BLaER1 treated with 17β-estradiol and CSF1 and Interleukin-3, amounts not matched to agents 10 nM and 100 nM (cell line): Measurements from ENCODE around the gene PDE4A.

Experiments used
- H3K27ac ChIP-seq, 11 experiments: shearing (Covaris generic); formaldehyde crosslinking; 2 replicates each; pipeline ENCODE4 v1.8.1; 2022
- H3K27me3 ChIP-seq, 11 experiments: shearing (Covaris generic); formaldehyde crosslinking; 2 replicates each; pipeline ENCODE4 v1.8.1; 2022
- H3K36me3 ChIP-seq, 11 experiments: shearing (Covaris generic); formaldehyde crosslinking; 2 replicates each; pipeline ENCODE4 v1.8.1; 2022
- H3K4me1 ChIP-seq, 10 experiments: shearing (Covaris generic); formaldehyde crosslinking; 2 replicates each; pipeline ENCODE4 v1.8.1; 2022
- H3K4me2 ChIP-seq, 11 experiments: shearing (Covaris generic); formaldehyde crosslinking; 2 replicates each; pipeline ENCODE4 v1.8.1; 2022
- H3K4me3 ChIP-seq, 10 experiments: shearing (Covaris generic); formaldehyde crosslinking; 2 replicates each; pipeline ENCODE4 v1.8.1; 2022
- H3K9ac ChIP-seq, 11 experiments: shearing (Covaris generic); formaldehyde crosslinking; 2 replicates each; pipeline ENCODE4 v1.8.1; 2022
- H3K9me3 ChIP-seq, 11 experiments: shearing (Covaris generic); formaldehyde crosslinking; replicated peaks in 1 of 11; 2 replicates each; pipeline ENCODE4 v1.8.1; 2022
- H4K20me1 ChIP-seq, 11 experiments: shearing (Covaris generic); formaldehyde crosslinking; 2 replicates each; pipeline ENCODE4 v1.8.1; 2022
- Cebpa-rat ChIP-seq, 11 experiments: shearing (Covaris generic); IDR thresholded peaks; 2 replicates each; pipeline ENCODE4 v1.8.1; 2022

Gene PDE4A

GRCh38 chr19:10468133-10468532 lies 47.8 kb downstream of the PDE4A start:
- H3K4me1 ChIP-seq, result peaks cover 0 to 10% (median 7%) of the 10 kb centered on the region in 10 experiments; a peak in 12 of 20 replicates
- no peak overlapping the region for H3K4me2 ChIP-seq
- no peak overlapping the region for H3K4me3 ChIP-seq
- no peak overlapping the region for H3K27ac ChIP-seq
- H4K20me1 ChIP-seq, result no peaks in the 10 kb centered on the region; a peak in 1 of 22 replicates
- H3K27me3 ChIP-seq, result no peaks in the 10 kb centered on the region
- H3K9me3 ChIP-seq, result no peaks in the 10 kb centered on the region
- peaks cover 18 to 53% (median 38%) of the 10 kb centered on the region in 11 experiments for H3K36me3 ChIP-seq
- no peak for TF ChIP-seq Cebpa-rat (IDR thresholded peaks at IDR 0.05)
- no peak overlapping the region for H3K9ac ChIP-seq

GRCh38 chr19:10471909-10472308 lies 51.6 kb downstream of the PDE4A start:
- Histone ChIP-seq H3K36me3 (peaks cover 5 to 24% (median 10%) of the 10 kb centered on the region in 11 experiments; a peak in 21 of 22 replicates), H3K9me3 (no peaks in the 10 kb centered on the region), H3K4me3 (no peak overlapping the region), H4K20me1 (no peaks in the 10 kb centered on the region; a peak in 1 of 22 replicates), H3K27ac (no peak overlapping the region), H3K4me2 (no peak overlapping the region), H3K4me1 (peaks cover 0 to 9% (median 6%) of the 10 kb centered on the region in 10 experiments; a peak in 12 of 20 replicates), H3K27me3 (no peaks in the 10 kb centered on the region), H3K9ac (no peak overlapping the region)
- no peak for TF ChIP-seq Cebpa-rat (IDR thresholded peaks at IDR 0.05)

GRCh38 chr19:10473192-10473591 lies 52.9 kb downstream of the PDE4A start:
- no peak overlapping the region for H3K27ac ChIP-seq
- H3K4me3 ChIP-seq, result no peak overlapping the region
- H3K4me2 ChIP-seq, result no peak overlapping the region
- no peaks in the 10 kb centered on the region for H3K27me3 ChIP-seq
- peaks cover 0 to under 1% (median 0%) of the 10 kb centered on the region in 11 experiments; a peak in 1 of 22 replicates for H4K20me1 ChIP-seq
- no peaks in the 10 kb centered on the region for H3K9me3 ChIP-seq
- H3K36me3 ChIP-seq, result peaks cover 0 to 14% (median 0%) of the 10 kb centered on the region in 11 experiments; a peak in 7 of 22 replicates
- TF ChIP-seq Cebpa-rat (IDR thresholded peaks at IDR 0.05), result no peak
- peak overlapping the region in 1 of 11 experiments; percentile 15; a peak in 1 of 22 replicates for H3K9ac ChIP-seq
- H3K4me1 ChIP-seq, result no peaks in the 10 kb centered on the region

GRCh38 chr19:10474962-10475451 lies 54.7 kb downstream of the PDE4A start:
- Histone ChIP-seq H3K9ac (no peak overlapping the region), H3K27me3 (no peaks in the 10 kb centered on the region), H3K9me3 (no peaks in the 10 kb centered on the region), H3K4me3 (no peak overlapping the region), H3K36me3 (no peaks in the 10 kb centered on the region), H3K4me2 (no peak overlapping the region), H4K20me1 (peaks cover 0 to 2% (median 0%) of the 10 kb centered on the region in 11 experiments; a peak in 1 of 22 replicates), H3K4me1 (peaks cover 0 to 11% (median 7%) of the 10 kb centered on the region in 10 experiments; a peak in 12 of 20 replicates), H3K27ac (no peak overlapping the region)
- TF ChIP-seq Cebpa-rat (IDR thresholded peaks at IDR 0.05), result no peak

- Histone ChIP-seq H3K4me2 (peak overlapping the region in 8 of 11 experiments; percentile 15 to 79 (median 26); a peak in 9 of 22 replicates), H3K36me3 (peaks cover 0 to 19% (median 8%) of the 10 kb centered on the region in 11 experiments; a peak in 8 of 22 replicates), H3K9ac (no peak overlapping the region), H4K20me1 (peaks cover 0 to 16% (median 6%) of the 10 kb centered on the region in 11 experiments; a peak in 12 of 22 replicates), H3K27me3 (no peaks in the 10 kb centered on the region), H3K4me3 (no peak overlapping the region), H3K9me3 (no peaks in the 10 kb centered on the region), H3K27ac (no peak overlapping the region), H3K4me1 (peaks cover 0 to 17% (median 11%) of the 10 kb centered on the region in 10 experiments; a peak in 14 of 20 replicates)
- no peak for TF ChIP-seq Cebpa-rat (IDR thresholded peaks at IDR 0.05)
Measured at GRCh38 chr19:10478476-10478875, 58.1 kb downstream of the PDE4A start.

GRCh38 chr19:10478903-10479384 lies 58.6 kb downstream of the PDE4A start:
- H3K4me3 ChIP-seq, result no peak overlapping the region; a peak in 1 of 20 replicates
- H3K9me3 ChIP-seq, result no peaks in the 10 kb centered on the region
- peaks cover 0 to 21% (median 11%) of the 10 kb centered on the region in 10 experiments; a peak in 14 of 20 replicates for H3K4me1 ChIP-seq
- H3K9ac ChIP-seq, result peak overlapping the region in 2 of 11 experiments; percentile 15 to 38; a peak in 2 of 22 replicates
- H3K27ac ChIP-seq, result 0 out of 22 replicates have a peak overlapping the region, but pooled peaks of 1 of the 11 experiments have one; percentile 5
- peaks cover 0 to 19% (median 9%) of the 10 kb centered on the region in 11 experiments; a peak in 13 of 22 replicates for H4K20me1 ChIP-seq
- H3K36me3 ChIP-seq, result peaks cover 0 to 23% (median 9%) of the 10 kb centered on the region in 11 experiments; a peak in 15 of 22 replicates
- no peaks in the 10 kb centered on the region for H3K27me3 ChIP-seq
- peak overlapping the region; percentile 35 to 79 (median 57); a peak in 19 of 22 replicates for H3K4me2 ChIP-seq
- TF ChIP-seq Cebpa-rat (IDR thresholded peaks at IDR 0.05), result no peak

GRCh38 chr19:10486551-10486950 lies 66.2 kb downstream of the PDE4A start:
- no peak for TF ChIP-seq Cebpa-rat (IDR thresholded peaks at IDR 0.05)
- H3K27ac ChIP-seq, result no peak overlapping the region
- H3K9ac ChIP-seq, result peak overlapping the region in 1 of 11 experiments; percentile 9; a peak in 1 of 22 replicates
- H3K4me2 ChIP-seq, result no peak overlapping the region
- H3K4me1 ChIP-seq, result peaks cover 0 to 11% (median 6%) of the 10 kb centered on the region in 10 experiments; a peak in 10 of 20 replicates
- no peaks in the 10 kb centered on the region for H3K27me3 ChIP-seq
- H3K9me3 ChIP-seq, result no peaks in the 10 kb centered on the region
- H3K4me3 ChIP-seq, result no peak overlapping the region
- H4K20me1 ChIP-seq, result peaks cover 29 to 95% (median 83%) of the 10 kb centered on the region in 11 experiments; a peak in 21 of 22 replicates
- peaks cover 72 to 99% (median 84%) of the 10 kb centered on the region in 11 experiments for H3K36me3 ChIP-seq

- no peak overlapping the region for H3K27ac ChIP-seq
- no peak overlapping the region for H3K4me3 ChIP-seq
- H4K20me1 ChIP-seq, result peaks cover 53 to 100% (median 99%) of the 10 kb centered on the region in 11 experiments; a peak in 21 of 22 replicates
- H3K9me3 ChIP-seq, result no peaks in the 10 kb centered on the region
- TF ChIP-seq Cebpa-rat (IDR thresholded peaks at IDR 0.05), result no peak
- H3K27me3 ChIP-seq, result no peaks in the 10 kb centered on the region
- no peak overlapping the region for H3K4me2 ChIP-seq
- peak overlapping the region in 3 of 11 experiments; percentile 2 to 38 (median 9); a peak in 2 of 22 replicates for H3K9ac ChIP-seq
- H3K4me1 ChIP-seq, result peaks cover 0 to 9% (median 0%) of the 10 kb centered on the region in 10 experiments; a peak in 4 of 20 replicates
- H3K36me3 ChIP-seq, result peaks cover 90 to 100% (median 99%) of the 10 kb centered on the region in 11 experiments
Measured at GRCh38 chr19:10491472-10492047, 71.2 kb downstream of the PDE4A start.

GRCh38 chr19:10497371-10497770 lies 77.0 kb downstream of the PDE4A start:
- H3K9ac ChIP-seq, result peak overlapping the region in 7 of 11 experiments; percentile 5 to 35 (median 27); a peak in 6 of 22 replicates
- H3K4me3 ChIP-seq, result no peak overlapping the region
- H3K27ac ChIP-seq, result no peak overlapping the region
- H3K36me3 ChIP-seq, result peaks cover 68 to 91% (median 82%) of the 10 kb centered on the region in 11 experiments
- no peaks in the 10 kb centered on the region for H3K27me3 ChIP-seq
- peaks cover 37 to 98% (median 90%) of the 10 kb centered on the region in 11 experiments; a peak in 21 of 22 replicates for H4K20me1 ChIP-seq
- H3K4me1 ChIP-seq, result peaks cover 23 to 45% (median 37%) of the 10 kb centered on the region in 10 experiments
- no peaks in the 10 kb centered on the region for H3K9me3 ChIP-seq
- no peak for TF ChIP-seq Cebpa-rat (IDR thresholded peaks at IDR 0.05)
- H3K4me2 ChIP-seq, result no peak overlapping the region; a peak in 2 of 22 replicates
